Prostate gland (tissue), 2 donors: Measurements from ENCODE around the gene MAP2K3. TPM values are rescaled to one million over a fixed set of nuclear protein-coding genes. Genes with fewer than 3 reads are reported as not detected.

Source experiments
- DNase-seq: peaks from one replicate; pipeline ENCODE4 v3.0.0-alpha.2; 2019; ENCODE audit warnings: low spot score
- H3K27ac ChIP-seq, 2 donors: fragments of 200-600 bp; sonication (generic); 2 replicates each; pipeline ENCODE4 v1.5.1; 2017 to 2019
- H3K27me3 ChIP-seq: fragments of 200-600 bp; sonication (generic); replicated peaks from 2 replicates; pipeline ENCODE4 v1.5.1; 2019; ENCODE audit not compliant: insufficient read depth
- H3K36me3 ChIP-seq, 2 donors: fragments of 200-600 bp; sonication (generic); 1 replicate in 1 of 2; 2 replicates in 1 of 2; pipeline versions ENCODE4 v1.5.1 to v1.8.1; 2017 to 2019
- H3K4me1 ChIP-seq: fragments of 200-600 bp; sonication (generic); replicated peaks from 2 replicates; pipeline ENCODE4 v1.5.1; 2019
- H3K4me3 ChIP-seq, 2 donors: fragments of 200-600 bp; sonication (generic); 2 replicates each; pipeline ENCODE4 v1.5.1; 2017 to 2019
- H3K9me3 ChIP-seq: fragments of 200-600 bp; sonication (generic); 2 replicates; pipeline ENCODE4 v1.5.1; 2017
- CTCF ChIP-seq, 4 experiments: fragments of 200-600 bp in 2 of 4; fragments of 450-650 bp in 2 of 4; sonication (generic) in 2 of 4; IDR thresholded peaks; 1 replicate in 3 of 4; 2 replicates in 1 of 4; pipeline ENCODE4 v1.5.1; 2016 to 2019; ENCODE audit warnings: antibody characterized with exemption in 4 of 4, mild to moderate bottlenecking in 2 of 4, moderate library complexity in 2 of 4
- POLR2A ChIP-seq: fragments of 450-650 bp; IDR thresholded peaks from one replicate; pipeline ENCODE4 v1.6.1; 2016; ENCODE audit warnings: antibody characterized with exemption, mild to moderate bottlenecking
- POLR2AphosphoS5 ChIP-seq: sonication (generic); formaldehyde crosslinking; IDR thresholded peaks from one replicate; pipeline ENCODE4 v1.6.1; 2017; ENCODE audit warnings: antibody characterized with exemption
- WGBS: methylation state at CpG from one replicate; pipeline ENCODE4 v1.1.5; 2018; 5-methylcytosine and 5-hydroxymethylcytosine counted together
- intact Hi-C: fragments of 100-400 bp; cut with DNase I; formaldehyde crosslinking; loops from one replicate; pipeline ENCODE4 v1.14.2; 2022
- total RNA-seq, 2 donors: library from RNA; depleted of rRNA; stranded (reverse); fragments of >200 nt; gene quantifications; one replicate each; pipeline ENCODE4 v1.1.0, GENCODE V29; 2016

MAP2K3 gene
- total RNA-seq, 2 donors from 2014 or later, result 24.0 to 25.9 TPM

GRCh38 chr17:21283482-21284318 lies 811 bp upstream of the MAP2K3 start:
- Histone ChIP-seq H3K9me3 (no peaks in the 10 kb centered on the region), H3K27ac (peak overlapping the region; percentile 68 to 88), H3K27me3 (no peaks in the 10 kb centered on the region), H3K36me3 (no peaks in the 10 kb centered on the region), H3K4me1 (peaks cover 25% of the 10 kb centered on the region), H3K4me3 (peak overlapping the region; percentile 82)
- 14% methylated on average over 45 of the region's 49 CpGs for WGBS
- intact Hi-C loops, result loop anchor here (2.0 kb wide), 1 partner anchor 31 kb away; the partner anchor contains the start of gene NATD1
- TF ChIP-seq CTCF (IDR thresholded peaks at IDR 0.05) (no peak), POLR2A (no peak), POLR2AphosphoS5 (no peak)
- no peak for DNase-seq

GRCh38 chr17:21285164-21286065 lies 904 bp downstream of the MAP2K3 start:
- intact Hi-C loops, result loop anchor here (2.0 to 5.0 kb wide), 3 partner anchors 33 to 172 kb away; partner anchors contain the start of gene NATD1
- peak overlapping the region; percentile 82 for H3K4me3 ChIP-seq
- H3K9me3 ChIP-seq, result no peaks in the 10 kb centered on the region
- no peak for DNase-seq
- WGBS, result 2% methylated on average over 16 of the region's 16 CpGs
- TF ChIP-seq POLR2AphosphoS5 (peak; percentile 13), CTCF (IDR thresholded peaks at IDR 0.05) (no peak)
- H3K36me3 ChIP-seq, result no peaks in the 10 kb centered on the region
- H3K27me3 ChIP-seq, result no peaks in the 10 kb centered on the region
- peak overlapping the region; percentile 86 to 88 for H3K27ac ChIP-seq
- peaks cover 29% of the 10 kb centered on the region for H3K4me1 ChIP-seq

GRCh38 chr17:21286066-21286770 lies 1.7 kb downstream of the MAP2K3 start:
- peaks cover 29% of the 10 kb centered on the region for H3K4me1 ChIP-seq
- H3K27me3 ChIP-seq, result no peaks in the 10 kb centered on the region

More at GRCh38 chr17:21286066-21286770, 1.7 kb downstream of the MAP2K3 start:
- peak; percentile 60 for TF ChIP-seq POLR2A
- TF ChIP-seq POLR2AphosphoS5, result peak; percentile 84
- TF ChIP-seq CTCF (IDR thresholded peaks at IDR 0.05), result no peak
- Histone ChIP-seq H3K9me3 (no peaks in the 10 kb centered on the region), H3K27ac (peak overlapping the region; percentile 86 to 88), H3K4me3 (peak overlapping the region; percentile 82), H3K36me3 (no peaks in the 10 kb centered on the region)
- intact Hi-C loops, result loop anchor here (5.0 kb wide), 2 partner anchors 36 to 171 kb away; no protein-coding TSS in a partner anchor
- WGBS, result under 1% methylated on average over 14 of the region's 16 CpGs
- DNase-seq, result peak; percentile 83
